Measurements from ENCODE around the gene CASP7.
"Not testable (repeated sequence)": the region's sequence is repeated elsewhere in the genome, so short reads cannot be mapped to it uniquely, and the experiment has no call there.

The CASP7 gene

GRCh38 chr10:113754768-113755167 lies 75.1 kb downstream of the CASP7 start:
- DNase-seq, result no peak

GRCh38 chr10:113756940-113757543 lies 77.3 kb downstream of the CASP7 start:
- DNase-seq, result no peak

DNA sequence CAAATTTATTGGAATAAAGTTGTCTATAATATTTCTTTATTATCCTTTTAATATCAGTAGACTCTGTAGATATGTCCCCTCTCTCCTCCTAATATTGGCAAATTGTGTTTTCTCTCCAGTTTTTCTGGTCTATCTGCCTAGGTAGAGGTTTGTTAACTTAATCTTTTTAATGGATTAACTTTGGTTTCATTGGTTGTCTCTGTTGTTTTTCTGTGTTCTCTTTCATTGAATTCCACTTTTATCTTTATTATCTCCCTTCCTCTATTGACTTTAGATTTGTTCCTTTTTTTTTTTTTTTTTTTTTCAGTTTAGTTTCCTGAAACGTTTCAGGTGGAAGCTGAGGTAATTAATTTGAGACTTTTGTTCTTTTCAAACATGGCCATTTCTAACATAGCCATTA lies 82.4 kb downstream of the CASP7 start:
- no peak for DNase-seq

DNA sequence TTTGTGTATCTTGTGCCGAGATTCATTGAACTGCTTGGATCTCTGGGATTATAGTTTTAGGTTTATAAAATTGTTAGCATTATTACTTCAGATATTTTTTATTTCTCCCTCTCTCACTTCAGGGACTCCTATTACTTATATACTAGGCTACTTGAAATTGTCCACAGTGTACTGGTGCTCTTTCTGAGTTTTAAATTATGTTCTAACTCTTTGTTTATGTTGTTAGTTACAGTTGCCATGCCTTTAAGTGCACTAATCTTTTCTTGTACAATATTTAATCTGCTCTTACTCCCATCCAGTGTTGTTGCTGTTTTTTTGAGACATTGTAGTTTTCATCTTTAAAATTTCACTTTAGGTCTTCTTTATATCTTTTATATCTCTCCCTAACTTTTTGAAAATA lies 84.9 kb downstream of the CASP7 start:
- DNase-seq, result no peak

- no peak for DNase-seq
Measured at GRCh38 chr10:113765910-113766309, 86.2 kb downstream of the CASP7 start.

DNA sequence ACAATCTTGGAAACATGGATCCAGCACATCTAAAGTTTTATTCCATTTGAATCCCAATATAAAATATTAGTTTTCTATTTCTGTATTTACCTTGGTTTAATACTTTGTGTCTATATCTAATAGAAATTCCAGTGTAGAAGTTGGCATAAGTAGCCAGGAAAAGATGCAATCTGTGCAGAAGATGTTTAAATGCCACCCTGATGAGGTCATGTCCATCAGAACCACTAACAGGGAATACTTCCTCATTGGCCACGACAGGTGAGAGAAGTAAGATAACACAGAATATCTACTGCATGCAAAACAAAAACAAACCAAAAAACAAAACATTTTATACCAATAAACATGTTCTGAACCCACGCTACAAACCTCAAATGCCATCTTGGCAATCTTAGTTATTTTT lies 87.5 kb downstream of the CASP7 start:
- DNase-seq, result no peak

GRCh38 chr10:113770346-113770745 lies 90.6 kb downstream of the CASP7 start:
- DNase-seq, result no peak

GRCh38 chr10:113771131-113771530 lies 91.4 kb downstream of the CASP7 start:
- DNase-seq, result not testable (repeated sequence)

GRCh38 chr10:113775686-113776294 lies 96.1 kb downstream of the CASP7 start:
- DNase-seq, result no peak

- DNase-seq, result no peak
Measured at GRCh38 chr10:113776553-113776952, 96.8 kb downstream of the CASP7 start.
